Suprapubic skin (tissue), 4 donors: ENCODE measurements around the gene MORC4.

Experiments used
- EP300 ChIP-seq: sonication (generic); formaldehyde crosslinking; IDR thresholded peaks from one replicate; pipeline ENCODE4 v1.6.1; 2017; ENCODE audit warnings: antibody characterized with exemption
- POLR2AphosphoS5 ChIP-seq, 3 donors: sonication (generic); formaldehyde crosslinking; IDR thresholded peaks; one replicate each; pipeline ENCODE4 v1.6.1; 2017; ENCODE audit warnings: antibody characterized with exemption in 3 of 3
- TF ChIP-seq, protein P1 (sequence below), 2 donors: fragments of 200-600 bp in 1 of 2; fragments of 450-650 bp in 1 of 2; sonication (generic) in 1 of 2; IDR thresholded peaks; one replicate each; pipeline ENCODE4 v1.5.1; 2016 to 2019; ENCODE audit warnings: antibody characterized with exemption in 2 of 2, mild to moderate bottlenecking in 1 of 2, moderate library complexity in 1 of 2

DNA sequence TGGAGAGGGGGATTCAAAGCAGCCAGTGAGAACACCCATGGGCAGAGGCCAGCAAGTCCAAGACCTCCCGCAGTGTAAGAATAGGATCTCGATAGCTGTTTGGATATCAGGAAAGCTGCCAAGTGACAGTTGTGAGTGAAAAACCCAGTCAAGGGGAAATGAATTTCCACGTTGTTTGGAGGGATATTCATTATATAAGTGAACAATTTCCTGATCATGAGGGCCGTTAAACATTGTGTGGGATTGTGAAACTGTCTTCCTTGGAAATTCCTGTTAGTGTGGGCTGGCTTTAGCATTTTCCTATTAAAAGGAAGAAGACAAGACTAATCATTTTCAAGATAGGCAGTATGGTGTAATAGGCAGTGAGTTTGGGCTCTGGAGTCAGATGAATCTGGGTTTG lies 64.8 kb downstream of the MORC4 start:
- TF ChIP-seq, protein P1, sequence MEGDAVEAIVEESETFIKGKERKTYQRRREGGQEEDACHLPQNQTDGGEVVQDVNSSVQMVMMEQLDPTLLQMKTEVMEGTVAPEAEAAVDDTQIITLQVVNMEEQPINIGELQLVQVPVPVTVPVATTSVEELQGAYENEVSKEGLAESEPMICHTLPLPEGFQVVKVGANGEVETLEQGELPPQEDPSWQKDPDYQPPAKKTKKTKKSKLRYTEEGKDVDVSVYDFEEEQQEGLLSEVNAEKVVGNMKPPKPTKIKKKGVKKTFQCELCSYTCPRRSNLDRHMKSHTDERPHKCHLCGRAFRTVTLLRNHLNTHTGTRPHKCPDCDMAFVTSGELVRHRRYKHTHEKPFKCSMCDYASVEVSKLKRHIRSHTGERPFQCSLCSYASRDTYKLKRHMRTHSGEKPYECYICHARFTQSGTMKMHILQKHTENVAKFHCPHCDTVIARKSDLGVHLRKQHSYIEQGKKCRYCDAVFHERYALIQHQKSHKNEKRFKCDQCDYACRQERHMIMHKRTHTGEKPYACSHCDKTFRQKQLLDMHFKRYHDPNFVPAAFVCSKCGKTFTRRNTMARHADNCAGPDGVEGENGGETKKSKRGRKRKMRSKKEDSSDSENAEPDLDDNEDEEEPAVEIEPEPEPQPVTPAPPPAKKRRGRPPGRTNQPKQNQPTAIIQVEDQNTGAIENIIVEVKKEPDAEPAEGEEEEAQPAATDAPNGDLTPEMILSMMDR (IDR thresholded peaks at IDR 0.05), result no peak
- TF ChIP-seq EP300 (no peak), POLR2AphosphoS5 (IDR thresholded peaks at IDR 0.05) (no peak)
